RPMI8226 (cell line): ENCODE measurements around the gene RAD54L.
"Not testable (repeated sequence)": the region's sequence is repeated elsewhere in the genome, so short reads cannot be mapped to it uniquely, and the experiment has no call there.

Source experiments
- DNase-seq: peaks from one replicate; pipeline ENCODE4 v3.0.0-alpha.2; 2015

RAD54L gene

GRCh38 chr1:46242918-46243317, 4.6 kb upstream of the RAD54L start:
- no peak for DNase-seq

- not testable (repeated sequence) for DNase-seq
These were observed 3.7 kb upstream of the RAD54L start for GRCh38 chr1:46243831-46244230.

GRCh38 chr1:46244656-46245371, 2.7 kb upstream of the RAD54L start:
- peak; percentile 69 for DNase-seq

- DNase-seq, result not testable (repeated sequence)
These were observed 1.4 kb upstream of the RAD54L start for GRCh38 chr1:46246136-46246535.

GRCh38 chr1:46246548-46247435, 771 bp upstream of the RAD54L start:
- no peak for DNase-seq

- DNase-seq, result peak; percentile 94
These were observed 758 bp downstream of the RAD54L start for GRCh38 chr1:46248122-46248920.

DNA sequence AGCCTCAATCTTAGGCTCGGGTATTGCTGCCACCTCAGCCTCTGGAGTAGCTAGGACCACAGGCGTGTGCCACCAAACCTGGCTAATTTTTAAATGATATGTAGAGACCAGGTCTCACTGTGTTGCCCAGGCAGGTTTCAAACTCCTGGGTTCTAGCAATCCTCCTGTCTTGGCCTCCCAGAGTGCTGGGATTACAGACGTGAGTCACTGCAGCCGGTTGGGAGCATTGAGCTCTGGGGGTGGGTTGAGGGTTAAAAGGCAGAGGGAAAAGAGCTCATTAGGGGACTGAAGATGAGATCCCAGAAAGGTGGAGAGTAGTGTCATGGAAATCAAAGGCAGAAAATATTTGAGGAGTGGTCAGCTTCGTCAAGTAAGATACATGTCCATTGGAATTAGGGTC, 7.1 kb downstream of the RAD54L start:
- DNase-seq, result no peak

GRCh38 chr1:46256523-46256922, 9.0 kb downstream of the RAD54L start:
- no peak for DNase-seq

DNA sequence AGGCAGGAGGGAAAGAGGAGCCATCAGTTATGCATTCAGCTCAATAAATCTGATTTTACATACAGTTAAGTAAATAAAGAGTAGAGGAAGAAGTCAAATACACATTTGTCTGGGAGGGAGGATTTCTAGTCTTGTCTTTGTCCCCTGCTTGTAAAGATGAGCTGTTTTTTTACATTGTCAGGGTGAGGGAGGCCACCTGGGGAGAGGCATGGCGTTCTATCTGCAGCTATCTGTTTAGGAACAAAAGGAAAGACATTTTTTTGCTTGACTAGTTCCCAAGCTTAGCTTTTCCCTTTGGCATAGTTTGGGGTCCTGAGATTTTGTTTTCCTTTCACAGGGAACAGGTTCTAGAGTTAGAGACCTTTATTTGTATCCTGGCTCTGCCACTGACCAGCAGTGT, 14.9 kb downstream of the RAD54L start:
- no peak for DNase-seq

GRCh38 chr1:46263146-46263545, 15.6 kb downstream of the RAD54L start:
- DNase-seq, result no peak

DNA sequence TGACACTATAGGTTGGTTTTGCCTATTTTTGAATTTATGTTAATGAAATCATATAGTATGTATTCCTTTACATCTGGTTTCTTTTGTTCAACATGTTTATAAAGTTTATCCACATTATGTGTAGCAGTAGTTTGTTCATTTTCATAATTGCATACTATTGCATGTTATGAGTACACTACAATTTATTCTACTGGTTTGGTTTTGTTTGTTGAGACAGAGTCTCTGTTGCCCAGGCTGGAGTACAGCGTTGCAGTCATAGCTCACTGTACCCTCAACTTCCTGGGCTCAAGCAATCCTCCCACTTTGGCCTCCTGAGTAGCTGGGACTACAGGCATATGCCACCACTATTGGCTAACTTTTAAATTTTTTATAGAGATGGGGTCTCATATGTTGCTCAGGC, 21.0 kb downstream of the RAD54L start:
- DNase-seq, result no peak

DNA sequence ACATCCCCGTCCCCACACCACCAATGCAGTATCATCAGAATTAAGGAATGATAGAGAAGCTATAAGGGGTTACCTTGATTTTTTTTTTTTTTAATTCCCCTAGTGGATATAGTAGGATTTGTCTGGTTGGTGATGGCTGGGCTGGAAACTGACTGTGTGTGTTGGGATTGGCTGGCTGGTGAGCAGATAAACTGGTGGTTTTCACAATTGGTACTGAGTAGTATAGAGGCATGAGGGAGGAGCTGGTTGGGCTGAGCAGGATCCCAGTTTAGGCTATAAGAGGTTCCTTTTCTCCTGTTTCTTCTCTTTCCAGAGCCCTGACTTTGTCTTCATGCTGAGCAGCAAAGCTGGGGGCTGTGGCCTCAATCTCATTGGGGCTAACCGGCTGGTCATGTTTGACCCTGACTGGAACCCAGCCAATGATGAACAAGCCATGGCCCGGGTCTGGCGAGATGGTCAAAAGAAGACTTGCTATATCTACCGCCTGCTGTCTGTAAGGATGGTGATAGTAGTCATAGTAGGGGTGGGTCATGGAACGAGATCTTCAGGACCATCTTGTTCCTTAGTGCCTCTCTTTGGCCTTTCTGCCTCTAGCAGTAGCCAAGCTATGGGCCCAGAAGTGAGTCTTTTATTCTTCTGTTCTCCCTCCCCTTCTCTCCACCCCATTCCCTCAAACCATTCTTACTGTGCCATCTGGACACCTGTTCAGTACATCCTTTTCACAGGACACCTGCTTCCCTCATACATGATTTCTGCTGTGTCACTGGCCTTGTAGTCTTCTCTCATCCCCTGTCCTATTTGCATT, 26.9 kb downstream of the RAD54L start:
- no peak for DNase-seq

DNA sequence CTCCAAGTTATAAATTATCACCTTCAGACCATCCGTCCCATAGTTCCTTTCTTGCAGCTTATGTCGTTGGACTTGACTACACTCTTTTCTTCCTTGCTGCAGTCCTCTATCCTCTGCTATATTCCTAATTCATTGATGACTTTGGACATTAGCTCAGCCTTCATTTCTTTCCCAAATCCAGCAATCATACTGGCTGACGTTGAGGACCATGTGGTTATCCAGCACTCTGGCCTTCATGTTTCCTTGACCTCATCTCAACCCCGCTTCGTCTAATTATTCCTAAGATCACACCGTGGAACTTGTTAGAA, 27.4 kb downstream of the RAD54L start:
- no peak for DNase-seq

DNA sequence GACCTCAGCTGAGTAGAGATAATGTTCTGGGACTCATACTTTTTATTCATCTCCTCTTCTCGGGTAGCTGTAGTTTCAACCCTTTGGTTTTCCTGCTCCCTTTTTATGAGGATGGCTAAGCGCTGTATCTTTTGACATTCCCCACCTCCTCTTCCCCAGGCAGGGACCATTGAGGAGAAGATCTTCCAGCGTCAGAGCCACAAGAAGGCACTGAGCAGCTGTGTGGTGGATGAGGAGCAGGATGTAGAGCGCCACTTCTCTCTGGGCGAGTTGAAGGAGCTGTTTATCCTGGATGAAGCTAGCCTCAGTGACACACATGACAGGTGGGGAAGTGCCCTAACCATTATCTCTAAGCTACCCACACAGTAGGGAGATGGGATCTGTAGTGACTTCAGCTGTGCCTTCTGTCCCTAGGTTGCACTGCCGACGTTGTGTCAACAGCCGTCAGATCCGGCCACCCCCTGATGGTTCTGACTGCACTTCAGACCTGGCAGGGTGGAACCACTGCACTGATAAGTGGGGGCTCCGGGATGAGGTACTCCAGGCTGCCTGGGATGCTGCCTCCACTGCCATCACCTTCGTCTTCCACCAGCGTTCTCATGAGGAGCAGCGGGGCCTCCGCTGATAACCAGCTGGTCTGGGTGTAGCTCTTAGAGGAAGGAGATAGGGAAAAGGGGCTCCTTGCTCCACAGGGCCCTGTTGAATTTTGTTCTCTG, 30.3 kb downstream of the RAD54L start:
- DNase-seq, result no peak

DNA sequence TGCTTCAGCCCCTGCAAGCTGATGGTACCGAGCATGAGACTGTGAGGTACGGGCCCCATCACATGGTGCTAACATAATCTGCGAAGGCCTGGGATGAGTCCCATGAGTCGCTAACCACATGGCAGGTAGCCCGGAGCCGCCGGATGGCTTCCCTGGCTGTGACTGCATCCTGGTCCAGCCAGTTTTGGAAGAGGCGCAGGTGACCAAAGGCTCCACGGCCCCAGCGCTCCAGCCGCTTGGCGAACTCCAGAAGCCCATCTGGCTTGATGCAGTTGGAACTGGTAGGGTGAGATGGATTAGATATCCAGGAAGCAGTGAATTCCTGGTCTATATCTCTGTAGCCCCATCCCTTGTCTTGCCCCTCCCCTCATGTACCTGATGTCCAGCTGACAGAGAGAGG, 31.2 kb downstream of the RAD54L start:
- DNase-seq, result no peak

DNA sequence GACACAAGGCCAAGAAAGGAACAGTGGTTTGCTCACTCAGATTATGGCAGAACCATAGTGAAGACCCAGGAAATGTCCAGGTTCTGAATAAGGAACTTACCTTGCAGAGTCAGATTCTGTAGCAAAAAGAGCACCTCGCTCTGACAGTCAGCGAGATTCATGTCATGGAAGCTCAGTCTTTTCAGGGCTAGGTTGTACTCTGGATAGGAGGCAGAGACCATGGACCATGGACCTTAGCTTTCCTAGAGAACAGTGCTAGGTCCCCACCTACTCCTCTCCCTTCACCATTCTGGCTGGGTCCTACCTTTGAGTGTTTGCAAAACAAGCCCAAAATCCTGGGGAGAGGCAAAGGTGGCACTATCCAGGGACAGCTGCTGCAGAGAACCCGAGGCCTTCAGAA, 32.5 kb downstream of the RAD54L start:
- no peak for DNase-seq

DNA sequence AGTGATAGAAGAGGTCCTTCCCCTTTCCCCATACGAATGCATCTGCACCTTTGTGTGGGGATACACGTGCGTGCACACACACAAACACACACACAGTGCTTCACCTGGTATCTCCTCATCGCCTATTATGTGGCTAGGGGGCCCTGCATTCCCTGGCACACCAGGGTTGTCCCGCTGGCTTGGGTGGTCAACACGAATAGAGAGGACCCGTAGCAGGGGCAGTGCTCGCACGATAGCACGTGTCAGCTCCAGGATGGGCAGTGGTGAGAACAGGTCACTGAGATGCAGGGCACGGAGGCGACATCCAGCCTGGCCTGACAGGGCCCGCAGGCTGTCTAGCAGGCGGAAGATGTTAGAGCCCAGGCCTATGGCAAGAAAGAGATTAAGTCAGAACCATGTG, 33.5 kb downstream of the RAD54L start:
- no peak for DNase-seq

- DNase-seq, result no peak
These were observed 36.5 kb downstream of the RAD54L start for GRCh38 chr1:46284058-46284457.

DNA sequence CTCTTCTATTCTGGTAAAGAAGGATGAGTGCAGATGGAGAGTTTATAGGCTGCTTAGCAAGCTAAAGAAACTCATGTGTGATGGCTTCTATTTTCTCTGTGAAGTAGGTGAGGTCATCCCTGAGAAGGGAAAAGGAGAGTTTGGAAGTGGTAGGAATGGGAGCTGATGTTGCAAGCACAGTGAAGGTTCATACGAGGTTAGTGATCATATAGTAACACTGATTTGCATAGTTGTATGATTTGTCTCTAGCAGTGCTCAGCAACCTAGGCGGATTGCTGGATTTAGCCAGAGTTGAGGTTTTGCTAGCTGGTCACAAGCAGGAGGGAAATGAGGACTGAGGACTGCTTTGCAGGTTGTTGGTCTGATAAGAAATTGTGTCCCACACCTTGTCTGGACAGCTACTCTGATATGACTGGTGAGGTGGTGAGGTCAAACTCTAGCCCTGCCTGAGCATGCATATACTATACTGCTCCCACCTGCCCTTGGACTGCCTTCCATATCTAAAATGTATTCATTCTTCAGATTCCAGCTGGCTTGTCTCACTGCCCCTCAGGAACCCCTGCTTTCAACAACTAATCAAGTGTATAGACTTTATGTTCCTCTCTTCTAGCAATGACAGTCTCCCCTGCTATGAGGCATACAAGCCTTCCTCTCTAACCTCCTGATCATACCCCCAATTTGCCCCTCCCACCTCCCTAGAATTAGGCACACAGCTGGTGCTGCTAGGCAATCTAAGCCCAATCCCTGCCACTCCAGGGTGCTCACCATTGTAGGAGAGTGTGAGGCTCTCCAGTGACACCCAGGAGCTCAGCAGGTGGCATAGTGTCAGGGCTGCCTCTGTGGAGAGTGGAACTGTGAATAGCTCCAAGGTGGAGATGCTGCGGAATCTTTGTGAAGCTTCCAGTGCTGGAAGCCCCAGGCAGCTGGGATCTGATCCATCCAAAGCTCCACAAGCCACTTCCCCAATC, 37.3 kb downstream of the RAD54L start:
- DNase-seq, result no peak

- no peak for DNase-seq
These were observed 38.3 kb downstream of the RAD54L start for GRCh38 chr1:46285730-46286477.
